NK-92 (cell line): ENCODE data around the gene AOX1.
A peak's percentile ranks its signal among the peaks of the same experiment; 100 is the strongest.
"Not testable (repeated sequence)": the region's sequence is repeated elsewhere in the genome, so short reads cannot be mapped to it uniquely, and the experiment has no call there.

Experiments used
- DNase-seq: peaks from one replicate; lab custom pipeline; 2025; ENCODE audit not compliant: unreplicated experiment; lab: John Stamatoyannopoulos, UW

The AOX1 gene

GRCh38 chr2:200698217-200698616 lies 112.4 kb downstream of the AOX1 start:
- no peak for DNase-seq

GRCh38 chr2:200699310-200699709 lies 113.5 kb downstream of the AOX1 start:
- DNase-seq: no peak

GRCh38 chr2:200700856-200701255 lies 115.0 kb downstream of the AOX1 start:
- no peak for DNase-seq

- no peak for DNase-seq
These were observed 116.2 kb downstream of the AOX1 start for GRCh38 chr2:200702044-200702443.

- DNase-seq: no peak
These were observed 116.9 kb downstream of the AOX1 start for GRCh38 chr2:200702646-200703118.

- no peak for DNase-seq
These were observed 117.5 kb downstream of the AOX1 start for GRCh38 chr2:200703127-200703925.

GRCh38 chr2:200703926-200704637 lies 118.3 kb downstream of the AOX1 start:
- no peak for DNase-seq

- no peak for DNase-seq
These were observed 119.7 kb downstream of the AOX1 start for GRCh38 chr2:200705305-200706041.

GRCh38 chr2:200708943-200709342 lies 123.1 kb downstream of the AOX1 start:
- DNase-seq: no peak

GRCh38 chr2:200713003-200713703 lies 127.3 kb downstream of the AOX1 start:
- peak; percentile 66 for DNase-seq

- no peak for DNase-seq
These were observed 127.9 kb downstream of the AOX1 start for GRCh38 chr2:200713704-200714064.

GRCh38 chr2:200715014-200715413 lies 129.2 kb downstream of the AOX1 start:
- DNase-seq: not testable (repeated sequence)

GRCh38 chr2:200716386-200716785 lies 130.6 kb downstream of the AOX1 start:
- no peak for DNase-seq
